ENCODE data around the gene COX4I2. TPM values are rescaled to one million over a fixed set of nuclear protein-coding genes. Genes with fewer than 3 reads are reported as not detected.
"Not testable (repeated sequence)": the region's sequence is repeated elsewhere in the genome, so short reads cannot be mapped to it uniquely, and the experiment has no call there.

The COX4I2 gene
- total and polyA plus RNA-seq, 2 of the 4 experiments (the other 2 are of a cell fraction), result not detected

GRCh38 chr20:31667315-31668285, 29.9 kb downstream of the COX4I2 start (continued):
- TF ChIP-seq RAD21 (IDR thresholded peaks at IDR 0.05; ENCODE audit: low read length), result no peak

DNA sequence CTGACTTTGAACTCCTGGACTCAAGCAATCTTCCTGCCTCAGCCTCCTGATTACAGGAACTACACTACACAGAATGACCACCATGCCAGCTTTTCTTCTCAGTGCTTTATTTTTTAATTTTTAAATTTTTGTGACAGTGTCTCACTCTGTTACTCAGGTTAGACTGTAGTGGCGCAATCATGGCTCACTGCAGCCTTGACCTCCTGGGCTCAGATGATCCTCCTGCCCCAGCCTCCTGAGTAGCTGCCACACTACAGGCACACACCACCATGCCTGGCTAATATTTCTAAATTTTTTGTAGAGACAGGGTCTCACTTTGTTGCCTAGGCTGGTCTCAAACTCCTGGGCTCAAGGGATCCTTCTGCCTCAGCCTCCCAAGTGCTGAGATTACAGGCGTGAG, 31.2 kb downstream of the COX4I2 start:
- POLR2A ChIA-PET (ENCODE audit: unreplicated experiment); H3K18ac ChIP-seq (ENCODE audit: low read depth, low read length); H2BK20ac ChIP-seq (ENCODE audit: low read depth, low read length); H3K9ac ChIP-seq (ENCODE audit: low read depth, low read length); H2BK5ac ChIP-seq (ENCODE audit: low read depth, low read length, poor library complexity, severe bottlenecking); H2AK9ac ChIP-seq (replicated peaks; ENCODE audit: low read depth, low read length, poor library complexity); H4K91ac ChIP-seq (ENCODE audit: insufficient read depth, low read depth, low read length); H3K56ac ChIP-seq (ENCODE audit: extremely low read depth, insufficient read depth, low read length); H4K5ac ChIP-seq (ENCODE audit: low read depth, low read length); H3K27me3 ChIP-seq (ENCODE audit: control insufficient read depth, insufficient read depth, low read length); H3K23ac ChIP-seq (ENCODE audit: low read depth, low read length); ATAC-seq (ENCODE audit: low read depth); dilution Hi-C loops (cut with HindIII; ENCODE audit: low sequenced_read_pairs, unreplicated experiment); H2AFZ ChIP-seq (replicated peaks; ENCODE audit: low read length, poor library complexity); H3K14ac ChIP-seq (replicated peaks; ENCODE audit: low read depth, low read length); intact Hi-C loops (cut with micrococcal nuclease); BruUV-seq (replicated peaks); in situ Hi-C loops (cut with MboI; ENCODE audit: low sequenced_read_pairs); H3K27ac ChIP-seq (ENCODE audit: insufficient read depth, low read length); H3K9me3 ChIP-seq (ENCODE audit: control insufficient read depth, insufficient read depth, low read length); H3K4ac ChIP-seq (ENCODE audit: low read depth, low read length); CTCF ChIA-PET; H4K8ac ChIP-seq (ENCODE audit: low read depth in 2 of 2, low read length in 2 of 2); DNase-seq; H2BK15ac ChIP-seq (ENCODE audit: low read depth, low read length); H3K4me3 ChIP-seq (ENCODE audit: insufficient read depth, low read depth, low read length); H2BK120ac ChIP-seq (ENCODE audit: low read depth, low read length); H3K4me2 ChIP-seq (ENCODE audit: low read depth, low read length); H2AK5ac ChIP-seq (ENCODE audit: low read depth, low read length): not testable (repeated sequence)
- Histone ChIP-seq H3K36me3 (ENCODE audit: control insufficient read depth, insufficient read depth, low read length) (peaks cover 20% of the 10 kb centered on the region), H4K20me1 (ENCODE audit: insufficient read depth, low read length) (peaks cover 38% of the 10 kb centered on the region), H3K4me1 (ENCODE audit: control insufficient read depth, insufficient read depth, low read length) (peaks cover 23% of the 10 kb centered on the region), H3K79me1 (ENCODE audit: low read depth in 1 of 2, low read length in 2 of 2) (peaks cover 39 to 88% of the 10 kb centered on the region in 2 experiments), H3K9me1 (ENCODE audit: insufficient read depth, low read length) (peaks cover 39% of the 10 kb centered on the region)
- WGBS, 2 experiments (ENCODE audit: extremely low coverage in 2 of 2, insufficient read length in 1 of 2), result no CpG with 5 or more reads among the region's 2 CpGs
- peak; percentile 35; the same call in 1 of the 2 replicates for TF ChIP-seq CEBPB (IDR thresholded peaks at IDR 0.05; ENCODE audit: low read depth, low read length)
